ENCODE data around the gene SLC52A3.

Gene SLC52A3

GRCh38 chr20:764255-764654 is 4.0 kb downstream of the SLC52A3 start:
- no peak for DNase-seq

- DNase-seq = no peak
Observed at GRCh38 chr20:761418-762381, 6.6 kb downstream of the SLC52A3 start.

GRCh38 chr20:760751-761417 is 7.4 kb downstream of the SLC52A3 start:
- DNase-seq = no peak

- no peak for DNase-seq
Observed at GRCh38 chr20:757506-757905, 10.8 kb downstream of the SLC52A3 start.

GRCh38 chr20:755941-756340 is 12.4 kb downstream of the SLC52A3 start:
- no peak for DNase-seq

GRCh38 chr20:754904-755303 is 13.4 kb downstream of the SLC52A3 start:
- DNase-seq = no peak

DNA sequence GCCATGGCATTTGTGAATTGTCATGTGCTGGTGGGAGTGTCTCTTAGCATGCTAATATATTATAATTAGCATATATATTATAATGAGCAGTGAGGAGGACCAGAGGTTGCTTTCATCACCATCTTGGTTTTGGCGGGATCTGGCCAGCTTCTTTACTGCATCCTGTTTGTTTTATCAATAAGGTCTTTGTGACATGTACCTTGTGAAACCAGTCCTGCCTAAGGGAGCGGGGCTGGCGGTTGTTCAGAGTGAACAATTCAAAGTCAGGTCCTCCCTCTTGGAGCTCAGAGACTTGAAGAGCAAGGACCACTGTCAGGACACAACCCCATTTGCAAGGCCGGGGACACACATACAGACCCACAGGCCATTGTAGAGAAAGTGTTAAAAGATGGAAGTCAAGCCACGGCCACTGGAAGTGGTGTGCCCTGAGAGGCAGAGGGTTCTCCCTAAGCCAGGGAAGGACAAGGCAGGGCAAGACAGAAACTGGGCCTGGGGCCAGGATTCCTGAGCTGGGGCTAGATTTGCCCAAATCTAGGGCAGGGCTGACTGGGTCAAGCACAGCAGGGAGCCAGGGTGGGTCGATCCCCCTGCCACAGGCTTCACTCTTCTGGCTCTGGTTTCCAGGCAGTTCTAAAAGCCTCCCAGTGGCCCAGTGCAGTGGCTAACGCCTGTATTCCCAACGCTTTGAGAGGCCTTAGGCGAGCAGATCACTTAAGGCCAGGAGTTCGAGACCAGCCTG is 14.2 kb downstream of the SLC52A3 start:
- DNase-seq = no peak

GRCh38 chr20:753136-753535 is 15.2 kb downstream of the SLC52A3 start:
- no peak for DNase-seq

DNA sequence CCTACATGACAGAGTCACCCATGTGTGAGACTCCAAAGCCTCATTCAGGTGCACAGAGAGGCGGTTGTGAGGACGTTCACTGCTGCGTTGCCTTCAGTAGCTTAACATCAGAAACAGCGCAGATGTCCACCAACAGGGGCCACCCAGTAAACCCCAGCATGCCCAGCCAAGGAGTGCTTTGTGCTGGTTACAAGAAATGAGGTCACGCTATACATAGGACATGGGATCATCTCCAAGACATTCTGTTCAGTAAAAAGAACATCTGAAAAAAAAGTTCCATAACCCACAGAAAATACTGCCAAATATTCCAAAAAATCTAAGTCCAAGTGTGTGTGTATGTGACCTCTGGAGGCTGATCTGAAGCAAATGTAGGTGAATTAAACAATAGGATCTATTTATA is 16.0 kb downstream of the SLC52A3 start:
- DNase-seq = no peak

GRCh38 chr20:751761-752160 is 16.5 kb downstream of the SLC52A3 start:
- DNase-seq = no peak

DNA sequence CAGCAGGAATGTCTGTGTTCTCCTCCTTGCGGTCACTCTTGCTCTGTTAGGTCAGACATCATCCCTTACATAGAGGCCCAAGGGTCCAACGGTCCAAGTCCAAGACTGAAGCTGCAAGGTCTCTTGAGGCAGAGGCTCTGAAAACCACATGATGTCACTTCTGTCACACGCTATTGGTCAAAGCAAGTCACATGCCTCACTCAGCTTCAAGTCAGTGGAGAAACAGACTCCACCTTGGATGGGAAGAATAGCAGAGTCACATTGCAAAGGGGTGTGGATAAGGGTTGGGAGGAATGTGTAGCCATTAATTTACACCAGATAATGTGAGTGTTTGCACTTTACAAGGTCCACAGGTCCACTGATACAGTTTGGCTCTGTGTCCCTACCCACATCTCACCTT is 17.5 kb downstream of the SLC52A3 start:
- DNase-seq = no peak

DNA sequence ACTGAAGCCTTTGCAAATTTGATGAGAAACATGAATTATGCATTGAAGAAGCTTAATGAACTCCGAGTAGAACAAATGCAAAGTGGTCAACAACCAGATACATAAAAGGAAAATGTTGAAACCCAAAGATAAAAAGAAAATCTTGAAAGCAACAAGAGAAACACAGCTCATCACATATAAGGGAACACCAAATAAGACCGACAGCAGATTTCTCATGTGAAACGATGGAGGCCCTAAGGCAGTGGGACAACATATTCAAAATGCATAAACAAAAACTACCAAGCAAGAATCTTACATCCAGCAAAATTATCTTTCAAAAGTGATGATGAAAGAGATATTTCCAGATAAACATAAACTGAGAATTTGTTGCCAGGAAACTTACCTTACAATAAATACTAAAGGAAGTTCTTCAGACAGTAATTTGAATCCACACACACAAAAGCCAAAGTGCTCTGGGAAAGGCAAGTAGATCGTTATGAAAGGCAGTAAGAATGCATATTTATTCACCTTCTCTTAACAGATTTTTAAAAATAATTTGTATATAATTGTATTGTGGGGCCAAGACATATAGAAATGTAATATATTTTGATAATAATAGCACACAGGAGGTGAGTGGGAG is 22.5 kb downstream of the SLC52A3 start:
- DNase-seq = no peak

DNA sequence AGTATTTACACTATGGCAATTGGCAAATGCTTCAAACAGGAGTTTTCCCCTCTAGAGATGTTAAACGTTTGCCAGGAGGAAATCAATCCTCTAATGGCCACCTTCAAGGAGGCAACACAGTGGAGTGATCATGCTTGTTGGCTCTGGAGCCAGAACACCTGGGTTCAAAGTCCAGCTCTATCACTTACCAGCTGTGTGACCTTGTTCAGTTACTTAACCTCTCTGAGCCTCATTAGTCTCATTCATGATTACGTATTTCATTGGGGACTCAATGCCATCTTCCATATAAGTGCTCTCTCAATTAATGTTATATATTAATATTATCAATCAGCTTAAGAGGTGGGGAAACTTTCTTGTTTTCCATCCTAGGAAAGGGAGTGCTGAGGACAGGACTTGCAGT is 26.1 kb downstream of the SLC52A3 start:
- DNase-seq = no peak

- no peak for DNase-seq
Observed at GRCh38 chr20:741620-742019, 26.7 kb downstream of the SLC52A3 start.

DNA sequence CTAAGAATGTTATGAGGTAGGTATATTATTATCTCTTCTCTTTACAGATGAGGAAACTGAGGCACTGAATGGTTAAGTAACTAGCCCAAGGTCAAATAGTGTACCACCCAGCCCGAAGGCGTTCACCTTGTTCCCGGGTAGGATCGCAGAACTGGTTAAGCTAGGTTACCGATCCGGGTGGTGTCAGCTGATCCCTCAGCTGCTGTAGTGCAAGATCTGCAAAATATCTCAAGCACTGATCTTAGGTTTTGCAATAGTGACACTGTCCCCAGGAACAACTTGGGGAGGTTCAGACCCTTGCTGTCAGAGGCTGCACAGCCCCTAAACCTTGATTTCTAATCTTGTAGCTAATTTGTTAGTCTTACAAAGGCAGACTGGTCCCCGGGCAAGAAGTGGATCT is 28.1 kb downstream of the SLC52A3 start:
- DNase-seq = no peak

GRCh38 chr20:739736-740135 is 28.6 kb downstream of the SLC52A3 start:
- no peak for DNase-seq

GRCh38 chr20:733861-734260 is 34.4 kb downstream of the SLC52A3 start:
- DNase-seq = no peak

- DNase-seq = no peak
Observed at GRCh38 chr20:732727-733126, 35.6 kb downstream of the SLC52A3 start.

GRCh38 chr20:731891-732560 is 36.3 kb downstream of the SLC52A3 start:
- DNase-seq = no peak

DNA sequence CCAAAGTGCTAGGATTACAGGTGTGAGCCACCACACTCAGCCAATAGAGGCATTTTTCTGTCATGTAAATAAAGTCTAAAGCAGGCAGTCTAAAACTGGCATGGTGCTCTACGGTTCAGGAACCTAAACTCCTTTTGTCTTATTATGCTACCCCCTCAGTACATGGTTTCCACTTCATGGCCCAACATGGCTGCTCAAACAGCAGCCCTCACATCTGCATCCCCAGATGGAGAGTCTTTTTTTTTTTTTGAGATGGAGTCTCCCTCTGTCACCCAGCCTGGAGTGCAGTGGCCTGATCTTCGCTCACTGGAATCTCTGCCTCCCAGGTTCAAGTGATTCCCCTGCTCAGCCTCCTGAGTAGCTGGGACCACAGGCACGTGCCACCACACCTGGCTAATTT is 38.3 kb downstream of the SLC52A3 start:
- DNase-seq = no peak

GRCh38 chr20:728256-728944 is 39.9 kb downstream of the SLC52A3 start:
- no peak for DNase-seq

GRCh38 chr20:726160-726559 is 42.1 kb downstream of the SLC52A3 start:
- DNase-seq = no peak
